GM18870 (cell line): ENCODE results near the gene DCAF17.

ENCODE experiments used
- ATAC-seq: cut with Tn5 transposase; IDR thresholded peaks from one replicate; pipeline ENCODE4 v1.9.1; 2021; ENCODE audit warnings: moderate library complexity; ENCODE audit not compliant: unreplicated experiment

DCAF17 gene, protein sequence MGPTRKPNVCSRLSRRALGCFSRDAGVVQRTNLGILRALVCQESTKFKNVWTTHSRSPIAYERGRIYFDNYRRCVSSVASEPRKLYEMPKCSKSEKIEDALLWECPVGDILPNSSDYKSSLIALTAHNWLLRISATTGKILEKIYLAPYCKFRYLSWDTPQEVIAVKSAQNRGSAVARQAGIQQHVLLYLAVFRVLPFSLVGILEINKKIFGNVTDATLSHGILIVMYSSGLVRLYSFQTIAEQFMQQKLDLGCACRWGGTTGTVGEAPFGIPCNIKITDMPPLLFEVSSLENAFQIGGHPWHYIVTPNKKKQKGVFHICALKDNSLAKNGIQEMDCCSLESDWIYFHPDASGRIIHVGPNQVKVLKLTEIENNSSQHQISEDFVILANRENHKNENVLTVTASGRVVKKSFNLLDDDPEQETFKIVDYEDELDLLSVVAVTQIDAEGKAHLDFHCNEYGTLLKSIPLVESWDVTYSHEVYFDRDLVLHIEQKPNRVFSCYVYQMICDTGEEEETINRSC

DNA sequence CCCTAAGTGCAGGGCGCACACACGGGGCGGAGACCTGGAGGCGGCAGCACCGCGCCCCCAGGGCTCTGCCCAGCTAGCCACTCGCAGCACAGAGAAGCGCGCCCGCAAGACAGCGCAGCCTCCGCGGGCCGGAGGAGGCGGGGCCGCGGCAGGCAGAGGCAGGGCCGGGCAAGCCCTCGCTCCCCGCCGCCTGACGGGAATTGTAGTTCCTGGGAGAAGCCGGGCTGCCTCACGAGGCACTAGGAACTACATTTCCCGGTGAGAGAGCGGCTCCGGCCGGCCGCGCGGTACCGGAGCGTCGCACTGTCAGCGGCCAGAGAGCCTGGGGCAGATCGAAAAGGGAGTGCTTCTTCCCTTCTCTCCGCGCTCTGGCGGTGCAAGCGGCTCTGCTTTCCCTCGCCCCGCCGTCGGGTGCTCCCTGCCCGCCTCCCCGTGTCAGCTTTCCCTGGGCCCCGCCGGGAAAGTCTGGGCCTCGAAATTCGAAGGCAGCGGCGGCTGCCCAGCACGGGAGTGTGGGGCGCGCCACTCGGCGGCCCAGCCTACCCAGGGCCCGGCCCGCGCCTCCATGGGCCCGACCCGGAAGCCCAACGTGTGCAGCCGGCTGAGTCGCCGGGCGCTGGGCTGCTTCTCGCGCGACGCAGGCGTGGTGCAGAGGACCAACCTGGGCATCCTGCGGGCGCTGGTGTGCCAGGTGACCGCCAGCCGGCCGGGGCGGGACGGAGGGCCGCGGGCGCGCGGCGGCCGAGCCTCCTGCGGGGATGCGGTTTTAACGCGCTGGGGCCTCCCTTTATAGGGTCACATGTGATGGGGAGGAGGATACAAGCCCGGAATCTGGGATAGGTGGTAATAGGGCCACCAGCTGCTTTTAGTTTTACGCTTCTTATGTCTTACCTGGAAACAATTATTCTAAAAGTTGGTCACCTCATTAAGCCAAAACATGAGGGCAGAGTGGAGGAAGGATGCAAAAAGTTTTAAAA lies at the start of gene DCAF17:
Gene DCAF17 (plus strand): TSS at position 214 of the 977 bp plus-strand sequence. CDS start 352 bp downstream, at position 566.
- ATAC-seq = peak; percentile 83

DNA sequence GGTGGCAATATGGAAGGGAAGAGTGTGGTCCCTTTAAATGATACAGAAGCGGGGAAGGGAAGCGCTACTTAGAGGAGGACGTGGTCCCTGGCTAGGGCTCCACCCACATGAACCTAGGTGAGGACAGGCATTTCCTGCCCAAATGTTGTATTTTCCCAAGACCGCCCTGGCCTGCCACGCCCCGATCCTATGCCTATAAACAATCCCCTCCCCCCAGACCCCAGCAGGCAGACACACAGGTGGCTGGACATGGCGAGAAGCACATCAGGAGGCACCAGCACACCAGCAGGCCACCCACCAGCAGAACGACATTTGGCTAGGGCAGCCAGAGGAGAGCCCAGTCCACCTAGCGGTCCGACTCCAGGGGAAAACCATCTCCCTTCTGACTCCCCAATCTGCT lies 47.4 kb upstream of the DCAF17 start:
- ATAC-seq = no peak

DNA sequence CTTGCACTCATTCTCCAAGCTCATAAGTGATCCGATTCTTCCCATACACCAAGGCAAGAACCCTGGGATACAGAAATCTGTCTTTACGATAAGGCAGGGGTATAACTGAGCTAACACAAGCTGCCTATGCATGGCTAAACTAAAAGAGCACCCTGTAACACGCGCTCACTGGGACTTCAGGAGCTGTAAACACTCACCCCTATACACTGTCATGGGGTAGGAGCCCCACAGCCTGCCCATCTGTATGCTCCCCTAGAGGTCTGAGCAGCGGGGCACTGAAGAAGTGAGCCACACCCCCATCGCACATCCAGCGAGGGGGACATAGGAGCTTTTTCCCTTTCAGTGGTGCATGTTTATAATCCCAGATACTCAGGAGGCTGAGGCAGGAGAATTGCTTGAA lies 47.0 kb upstream of the DCAF17 start:
- ATAC-seq = no peak

DNA sequence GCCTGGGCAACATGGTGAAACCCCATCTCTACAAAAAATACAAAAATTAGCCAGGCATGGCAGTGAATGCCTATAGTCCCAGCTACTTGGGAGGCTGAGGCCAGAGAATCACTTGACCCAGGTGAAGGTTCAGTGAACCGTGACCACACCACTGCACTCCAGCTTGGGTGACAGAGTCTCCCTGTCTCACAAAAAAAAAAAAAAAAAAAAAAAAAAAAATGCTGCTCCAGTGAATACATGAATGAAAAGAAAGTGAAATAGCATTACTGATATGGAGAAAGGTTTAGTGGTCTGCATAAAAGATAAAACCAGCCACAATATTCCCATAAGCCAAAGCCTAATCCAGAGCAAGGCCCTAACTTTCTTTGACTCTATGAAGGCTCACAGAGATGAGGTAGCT lies 44.7 kb upstream of the DCAF17 start:
- ATAC-seq = peak; percentile 49

DNA sequence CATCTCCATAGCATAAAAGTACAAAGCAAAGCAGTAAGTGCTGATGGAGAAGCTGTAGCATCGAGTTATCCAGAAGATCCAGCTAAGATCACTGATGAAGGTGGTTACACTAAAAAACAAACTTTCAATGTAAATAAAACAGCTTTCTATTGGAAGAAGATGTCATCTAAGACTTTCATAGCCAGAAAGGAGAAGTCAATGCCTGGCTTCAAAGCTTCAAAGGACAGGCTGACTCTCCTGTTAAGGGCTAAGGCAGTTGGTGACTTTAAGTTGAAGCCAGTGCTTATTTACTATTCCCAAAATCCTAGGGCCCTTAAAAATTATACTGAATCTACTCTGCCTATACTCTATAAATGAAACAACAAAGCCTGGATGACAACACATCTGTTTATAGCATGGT lies 44.2 kb upstream of the DCAF17 start:
- no peak for ATAC-seq

DNA sequence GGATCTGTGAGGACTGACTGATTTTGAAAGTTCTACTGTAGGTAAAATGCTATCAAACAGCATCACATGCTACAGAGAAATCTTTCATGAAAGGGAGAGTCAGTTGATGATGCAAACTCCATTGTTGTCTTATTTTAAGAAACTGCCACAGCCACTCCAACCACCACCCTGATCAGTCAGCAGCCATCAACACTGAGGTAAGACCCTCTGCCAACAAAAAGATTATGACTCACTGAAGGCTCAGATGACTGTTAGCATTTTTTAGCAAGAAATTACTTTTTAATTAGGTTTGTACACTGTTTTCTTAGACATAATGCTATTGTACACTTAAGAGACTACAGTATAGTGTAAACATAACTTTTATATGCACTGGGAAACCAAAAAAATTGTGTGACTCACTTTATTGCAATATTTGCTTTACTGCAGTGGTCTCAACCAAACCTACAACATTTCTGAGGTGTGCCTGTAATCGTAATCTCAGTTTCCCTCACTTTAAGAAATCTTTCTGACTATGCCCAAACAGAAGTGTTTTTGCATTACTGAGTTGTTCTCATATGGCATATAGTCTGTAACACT lies 43.0 kb upstream of the DCAF17 start:
- ATAC-seq = no peak

DNA sequence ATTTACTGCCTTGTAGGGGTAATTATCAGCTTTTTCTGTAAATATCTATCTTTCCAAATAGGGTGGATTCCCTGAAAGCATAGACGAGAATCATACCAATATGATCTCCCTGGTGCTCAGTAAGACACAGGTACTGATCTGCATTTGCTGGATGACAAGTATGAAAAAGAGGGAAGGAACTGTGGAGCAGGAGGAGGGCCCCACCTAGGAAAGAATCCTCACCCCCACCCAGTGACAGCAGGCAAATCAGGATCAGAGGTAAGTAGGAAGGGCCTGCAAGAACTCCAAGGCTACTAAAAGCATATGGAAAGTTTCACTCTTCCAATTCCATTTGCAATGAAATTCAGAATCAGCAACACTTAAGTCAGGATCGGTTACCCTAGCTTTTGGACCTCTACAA lies 42.5 kb upstream of the DCAF17 start:
- ATAC-seq = no peak

DNA sequence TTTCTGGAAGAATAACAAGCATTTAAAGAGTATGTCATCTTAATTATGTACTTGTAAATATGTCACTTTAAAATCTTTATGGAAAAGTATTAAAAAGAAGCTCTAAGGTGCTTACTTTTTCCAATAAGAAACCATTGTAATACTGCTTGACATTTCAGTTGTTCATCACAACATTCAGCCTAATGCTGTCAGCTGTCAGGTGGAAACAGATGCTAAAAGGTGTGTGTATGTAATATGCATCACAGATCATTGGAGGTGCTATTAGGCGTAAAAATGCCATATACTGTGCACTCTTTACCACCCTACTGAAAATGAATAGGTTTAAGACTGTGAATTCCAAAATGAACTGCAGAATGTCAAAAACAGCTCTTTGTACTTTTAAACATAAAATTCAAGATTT lies 40.5 kb upstream of the DCAF17 start:
- ATAC-seq = no peak

DNA sequence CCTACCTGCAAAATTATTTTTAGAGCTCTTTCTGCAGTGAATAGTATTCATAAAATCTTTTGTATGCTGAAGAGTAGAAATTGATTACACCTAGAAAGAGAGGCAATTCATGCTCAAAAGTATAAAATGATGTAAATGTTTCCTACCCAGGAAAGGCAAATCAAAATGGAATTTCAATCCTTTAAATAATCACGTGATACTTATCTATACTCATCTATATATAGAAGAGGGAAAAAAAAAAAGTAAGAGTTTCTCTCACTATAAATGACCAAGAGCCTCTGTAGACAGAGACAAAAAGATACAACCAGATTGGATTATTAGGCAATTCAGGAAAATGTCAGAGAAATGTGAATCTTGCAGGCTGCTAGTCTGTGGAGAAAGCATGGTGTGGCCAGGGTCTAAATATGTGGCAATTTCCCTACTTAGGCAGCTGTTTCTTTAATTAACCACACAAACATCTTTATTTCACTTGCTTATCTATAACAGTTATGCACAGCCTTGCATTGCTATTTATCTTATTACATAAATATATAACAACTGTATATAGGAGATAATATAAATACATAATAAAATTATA lies 39.8 kb upstream of the DCAF17 start:
- no peak for ATAC-seq

DNA sequence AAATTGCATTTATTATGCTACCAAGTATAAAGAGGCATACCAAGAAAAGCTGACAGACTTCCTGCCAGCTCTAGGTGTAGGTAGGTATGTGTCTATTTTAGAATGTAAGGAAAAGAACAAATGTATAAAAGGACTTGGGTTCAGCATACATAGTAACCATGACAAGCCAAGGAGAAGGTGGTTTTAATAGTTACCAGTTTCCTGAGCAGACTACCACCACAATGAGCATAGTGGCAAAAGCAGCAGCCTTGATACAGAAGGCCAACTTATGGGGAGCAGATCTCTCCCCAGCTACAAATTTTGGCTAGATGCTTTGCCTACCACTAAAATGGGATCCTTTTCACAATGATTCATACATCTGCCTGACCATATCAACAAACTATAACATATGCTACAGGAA lies 34.7 kb upstream of the DCAF17 start:
- no peak for ATAC-seq

DNA sequence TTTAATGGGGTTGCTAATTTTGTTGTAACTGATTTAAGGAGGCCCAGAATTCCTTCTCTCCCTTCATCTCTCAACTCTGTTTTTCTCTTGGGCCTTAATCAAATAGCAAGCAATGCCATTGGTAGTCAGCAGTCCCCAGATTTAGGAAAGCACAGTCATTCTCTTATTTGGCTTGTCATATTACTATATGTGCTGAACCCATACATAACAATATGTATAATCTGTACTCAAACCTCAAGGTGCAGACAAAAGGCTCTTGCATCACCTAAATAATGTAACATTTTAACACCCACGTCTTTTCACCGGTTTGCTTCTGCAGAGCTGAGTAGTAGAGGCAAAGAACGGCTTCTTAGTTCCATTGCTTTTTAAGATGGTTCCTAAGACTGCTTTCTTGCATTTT lies 33.6 kb upstream of the DCAF17 start:
- no peak for ATAC-seq

DNA sequence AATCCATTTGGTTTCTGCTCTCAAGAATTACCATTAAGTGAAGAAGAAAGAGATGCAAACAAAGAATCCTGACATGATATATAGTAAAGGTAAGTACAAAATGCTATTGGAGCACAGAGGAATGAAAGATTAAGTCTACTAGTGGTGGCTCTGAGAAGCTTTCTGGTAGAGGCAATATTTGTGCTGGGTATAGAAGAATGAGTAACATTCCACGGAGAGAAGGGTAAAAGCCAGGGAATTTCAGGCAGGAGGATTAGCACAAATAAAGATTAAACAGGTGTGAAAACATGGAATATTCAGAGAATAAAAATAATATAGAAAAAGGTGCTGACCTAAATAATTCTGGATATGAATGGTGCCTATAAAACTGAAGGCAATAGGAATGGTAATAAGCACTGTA lies 32.1 kb upstream of the DCAF17 start:
- ATAC-seq = no peak

DNA sequence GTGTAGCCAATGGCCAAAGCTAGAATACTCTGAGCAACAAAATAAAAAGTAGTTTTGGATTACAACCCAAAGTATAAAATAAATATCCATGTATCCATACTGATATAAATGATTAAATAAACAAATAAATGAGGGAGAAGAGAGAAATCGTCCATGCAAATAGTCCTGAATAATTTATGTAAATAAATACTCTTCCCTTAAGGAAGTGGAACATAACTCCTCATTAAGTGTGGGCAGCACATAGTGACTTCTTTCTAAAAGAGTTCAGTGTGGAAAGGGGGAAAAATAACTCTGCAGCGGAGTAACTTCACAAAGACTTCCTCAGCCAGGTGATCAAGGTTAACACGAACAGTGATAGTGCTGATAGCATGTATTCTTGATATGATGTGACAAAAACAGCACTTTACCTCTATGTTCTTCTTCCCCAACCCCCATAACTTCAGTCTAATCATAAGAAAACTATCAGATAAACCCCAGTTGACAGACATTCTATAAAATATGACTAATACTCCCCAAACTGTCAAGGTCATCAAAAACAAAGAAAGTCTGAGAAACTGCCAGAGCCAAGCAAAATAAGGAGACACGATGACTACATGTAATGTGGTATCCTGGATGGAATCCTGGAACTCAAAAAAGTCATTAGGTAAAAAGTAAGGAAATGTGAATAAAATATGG lies 31.0 kb upstream of the DCAF17 start:
- ATAC-seq = no peak

DNA sequence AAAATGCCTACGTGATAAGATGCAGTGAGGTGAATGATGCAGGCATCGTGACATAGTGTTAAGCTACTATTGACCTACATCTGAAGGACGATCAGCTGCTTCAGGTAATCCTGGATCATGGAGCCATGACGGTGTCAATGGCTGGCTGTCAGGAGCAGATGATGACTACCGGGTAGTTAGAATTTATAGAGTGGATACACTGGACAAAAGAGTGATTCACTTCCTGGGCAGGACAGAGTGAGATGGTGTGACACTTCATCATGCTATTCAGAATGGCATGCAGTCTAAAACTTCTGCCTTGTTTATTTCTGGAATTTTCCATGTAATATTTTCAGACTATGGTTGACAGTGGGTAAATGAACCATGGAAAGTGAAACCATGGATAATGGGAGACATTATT lies 29.8 kb upstream of the DCAF17 start:
- no peak for ATAC-seq

DNA sequence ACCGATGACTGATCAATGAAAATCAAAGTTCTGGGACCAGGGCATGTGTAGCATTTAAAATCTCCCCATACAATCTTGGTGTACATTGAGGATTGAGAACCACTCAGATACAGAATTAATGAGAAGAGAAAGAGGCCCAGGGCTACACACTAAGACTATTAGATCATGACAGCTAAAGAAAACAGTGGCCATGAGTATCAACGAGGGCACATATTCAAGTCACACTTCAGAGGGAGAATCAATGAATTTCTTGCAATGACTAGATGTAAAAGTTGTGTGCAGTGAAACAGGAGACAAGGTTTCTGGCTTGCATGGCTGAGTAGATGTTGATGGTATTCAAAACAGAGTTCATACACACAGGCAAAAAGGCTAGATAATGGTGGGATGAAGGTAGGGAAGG lies 29.3 kb upstream of the DCAF17 start:
- ATAC-seq = no peak

DNA sequence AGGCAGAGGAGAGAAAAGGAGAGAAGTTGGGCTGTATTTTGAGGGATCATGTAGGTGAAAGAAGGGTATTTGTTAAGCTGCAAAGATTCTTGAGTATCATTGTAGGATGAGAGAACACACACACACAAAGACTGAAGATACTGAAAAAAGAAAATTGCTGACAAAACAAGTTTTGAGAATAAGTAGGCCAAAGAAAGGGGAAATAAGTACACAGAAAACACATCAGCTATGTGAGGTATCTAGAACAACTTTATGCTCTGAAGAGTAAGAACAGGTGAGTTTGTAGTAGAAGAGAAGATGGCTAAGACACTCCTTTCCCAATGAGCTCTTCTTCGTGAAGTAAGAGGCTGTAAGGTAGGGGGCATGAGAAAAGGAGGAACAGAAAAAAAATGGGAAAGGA lies 28.5 kb upstream of the DCAF17 start:
- no peak for ATAC-seq

DNA sequence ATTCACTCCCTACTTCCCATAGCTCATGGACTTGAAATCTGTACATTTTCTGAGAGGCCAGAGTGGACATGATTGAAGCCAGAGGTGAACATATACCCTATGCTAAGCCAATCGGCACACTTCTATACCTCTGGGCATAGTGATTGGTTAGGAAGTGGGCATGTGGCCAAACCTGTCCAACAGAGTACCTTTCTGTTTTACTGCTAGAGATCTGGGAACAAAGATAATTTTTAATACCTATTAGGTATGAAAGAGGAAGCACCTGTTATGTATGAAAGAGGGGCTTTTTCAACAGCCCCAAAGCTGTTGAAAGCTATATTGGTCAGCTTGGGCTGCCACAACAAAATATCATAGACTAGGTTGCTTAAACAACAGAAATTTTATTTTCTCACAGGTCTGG lies 28.0 kb upstream of the DCAF17 start:
- ATAC-seq = peak; percentile 48

DNA sequence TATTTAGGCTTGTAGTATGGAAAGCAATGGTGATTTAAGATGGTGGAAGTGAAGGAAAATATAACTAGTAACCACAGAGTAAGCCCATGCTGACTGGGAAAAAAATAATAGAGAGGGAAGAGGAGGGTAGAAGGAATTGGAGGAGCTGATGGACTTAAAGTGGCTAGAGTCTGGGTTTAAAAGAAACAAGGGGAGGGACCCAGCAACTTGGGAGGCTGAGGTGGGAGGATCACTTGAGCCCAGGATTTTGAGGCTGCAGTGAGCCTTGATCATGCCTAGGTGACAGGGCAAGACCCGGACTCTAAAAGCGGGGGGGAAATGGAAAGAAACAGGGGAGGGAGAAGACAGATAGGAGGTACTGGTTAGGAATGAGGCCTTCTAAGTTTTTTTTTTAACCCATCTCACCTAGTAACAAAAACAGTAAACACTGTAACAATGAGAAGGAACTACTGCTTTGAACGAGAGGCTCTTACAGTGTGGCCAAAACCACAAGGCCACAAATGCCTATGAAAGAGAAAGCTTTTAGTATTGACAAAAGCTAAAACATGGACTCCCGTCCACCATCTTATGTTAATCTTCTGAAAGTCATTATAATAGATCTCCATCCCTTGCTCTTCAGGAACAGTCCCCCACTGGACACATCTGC lies 26.9 kb upstream of the DCAF17 start:
- peak; percentile 55 for ATAC-seq

DNA sequence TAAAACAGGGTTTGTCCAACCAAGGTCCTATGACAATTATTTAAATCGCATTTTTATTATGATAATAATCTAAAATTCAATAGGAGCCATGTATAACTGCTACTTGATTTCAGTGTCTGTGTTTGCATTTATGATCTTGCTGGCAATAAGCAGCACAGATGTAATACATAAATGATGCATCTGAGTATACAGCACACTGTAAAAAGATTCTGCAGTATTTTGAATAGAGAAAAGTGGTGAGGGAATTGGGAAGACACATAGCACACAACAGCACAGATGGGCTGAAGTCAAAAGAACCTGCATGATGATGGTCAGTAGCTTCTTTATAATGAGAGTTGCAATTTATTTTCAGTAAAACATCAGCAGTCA lies 26.4 kb upstream of the DCAF17 start:
- no peak for ATAC-seq

DNA sequence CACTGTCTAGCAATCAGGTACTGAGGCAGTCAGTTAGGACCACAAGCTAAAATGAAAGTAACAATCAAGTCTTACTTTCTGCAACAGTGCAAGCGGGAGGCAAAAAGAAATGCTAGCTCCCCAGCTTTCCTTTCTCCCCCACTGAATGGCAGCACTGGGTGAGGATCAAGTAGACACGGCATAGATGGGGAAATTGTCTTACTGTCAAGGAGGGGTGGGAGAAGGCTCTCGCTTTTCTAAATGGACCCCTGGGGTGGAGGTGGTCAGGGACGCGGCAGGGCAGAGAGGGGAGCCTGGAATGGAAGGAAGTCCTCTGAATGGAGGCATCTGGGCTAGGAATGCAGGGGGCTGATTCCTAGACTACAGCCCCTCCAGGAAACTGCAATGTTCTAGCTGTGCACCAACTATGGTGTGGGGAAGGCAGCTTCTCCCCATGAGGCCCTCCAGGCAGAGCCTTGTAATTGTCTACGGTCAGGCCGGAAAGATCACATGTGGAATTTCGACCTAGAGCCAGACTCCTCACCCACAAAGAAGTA lies 24.5 kb upstream of the DCAF17 start:
- no peak for ATAC-seq
